Activated CD8-positive, alpha-beta memory T cell treated with anti-CD3 and anti-CD28 coated beads, Interleukin-2, amount 10 ng/mL, durations not matched to agents 7 days and 5 days (primary cell): ENCODE results near the gene MB21D2. TPM values are rescaled to one million over a fixed set of nuclear protein-coding genes. Genes with fewer than 3 reads are reported as not detected.

Source experiments
- ATAC-seq: fragments of 150-1000 bp; cut with Tn5 transposase; one replicate; pipeline ENCODE4 v1.10.0; 2021; ENCODE audit warnings: moderate library complexity
- CTCF ChIA-PET: fragments of 350-600 bp; sonication (Branson Sonifier 250); formaldehyde crosslinking; loops from one replicate; lab custom pipeline; 2021; ENCODE audit warnings: antibody characterized with exemption; lab: Charles Lee
- DNase-seq: peaks from one replicate; pipeline ENCODE4 v3.0.0-alpha.2; 2020
- H3K27ac Mint-ChIP-seq: one replicate; pipeline ENCODE4 v1.8.0; 2021; ENCODE audit warnings: mild to moderate bottlenecking, mixed read lengths
- H3K27me3 Mint-ChIP-seq: one replicate; pipeline ENCODE4 v1.8.0; 2021; ENCODE audit warnings: mixed read lengths
- H3K36me3 Mint-ChIP-seq: one replicate; pipeline ENCODE4 v1.8.0; 2021; ENCODE audit warnings: mild to moderate bottlenecking, mixed read lengths
- H3K4me1 Mint-ChIP-seq: one replicate; pipeline ENCODE4 v1.8.0; 2021; ENCODE audit warnings: mixed read lengths
- H3K4me3 Mint-ChIP-seq: one replicate; pipeline ENCODE4 v1.8.0; 2021; ENCODE audit warnings: mild to moderate bottlenecking, moderate library complexity, mixed read lengths
- H3K9me3 Mint-ChIP-seq: one replicate; pipeline ENCODE4 v1.8.0; 2022; ENCODE audit warnings: low read depth, mixed read lengths
- total RNA-seq, 2 experiments: library from RNA; stranded (reverse); gene quantifications; one replicate each; pipeline ENCODE4 v1.2.3, GENCODE V29; 2021

Gene MB21D2
- total RNA-seq, 2 experiments from 2014 or later, result 2.7 to 7.0 TPM

DNA sequence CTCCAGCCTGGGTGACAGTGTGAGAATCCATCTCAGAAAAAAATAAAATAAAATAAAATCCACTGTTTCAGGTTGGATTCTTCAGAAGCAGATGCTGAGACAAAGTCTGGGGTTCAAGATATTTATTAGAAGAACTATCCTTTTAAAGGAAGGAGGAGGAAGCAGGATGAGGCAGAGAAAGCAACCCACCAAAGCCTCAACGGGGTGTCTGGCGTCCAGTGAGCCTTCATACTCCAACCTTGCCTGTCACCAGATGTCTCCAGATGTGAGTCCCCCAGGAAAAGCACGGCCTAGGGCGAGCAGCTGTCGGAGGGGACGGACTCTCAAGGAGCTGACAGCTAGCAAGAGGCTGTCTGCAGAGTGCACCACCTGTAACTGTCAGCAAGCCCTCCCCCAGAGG lies 37.3 kb downstream of the MB21D2 start:
- Mint-ChIP-seq H3K4me3 (no peak overlapping the region), H3K9me3 (no peaks in the 10 kb centered on the region), H3K27me3 (no peaks in the 10 kb centered on the region), H3K4me1 (no peaks in the 10 kb centered on the region), H3K27ac (no peak overlapping the region), H3K36me3 (no peaks in the 10 kb centered on the region)
- DNase-seq (no peak), ATAC-seq (no peak)
- CTCF ChIA-PET, result no interaction called here

- no peaks in the 10 kb centered on the region for H3K4me1 Mint-ChIP-seq
Observed at GRCh38 chr3:192879346-192880031, 38.2 kb downstream of the MB21D2 start.

GRCh38 chr3:192875971-192876565 lies 41.6 kb downstream of the MB21D2 start:
- H3K27ac Mint-ChIP-seq, result no peak overlapping the region
- ATAC-seq (no peak), DNase-seq (no peak)
- H3K27me3 Mint-ChIP-seq, result peaks cover 6% of the 10 kb centered on the region
- no peaks in the 10 kb centered on the region for H3K4me1 Mint-ChIP-seq
- peaks cover 3% of the 10 kb centered on the region for H3K9me3 Mint-ChIP-seq
- no peak overlapping the region for H3K4me3 Mint-ChIP-seq
- H3K36me3 Mint-ChIP-seq, result no peaks in the 10 kb centered on the region
- CTCF ChIA-PET, result no interaction called here

More at GRCh38 chr3:192879346-192880031, 38.2 kb downstream of the MB21D2 start:
- no peak overlapping the region for H3K27ac Mint-ChIP-seq
- DNase-seq (no peak), ATAC-seq (no peak)
- H3K27me3 Mint-ChIP-seq, result peaks cover 2% of the 10 kb centered on the region
- no peaks in the 10 kb centered on the region for H3K36me3 Mint-ChIP-seq
- CTCF ChIA-PET, result no interaction called here
- H3K4me3 Mint-ChIP-seq, result no peak overlapping the region
- no peaks in the 10 kb centered on the region for H3K9me3 Mint-ChIP-seq

- no peak for DNase-seq
- ATAC-seq, result no peak
- Mint-ChIP-seq H3K27me3 (peaks cover 14% of the 10 kb centered on the region), H3K9me3 (peaks cover 3% of the 10 kb centered on the region), H3K36me3 (no peaks in the 10 kb centered on the region), H3K4me1 (no peaks in the 10 kb centered on the region), H3K4me3 (no peak overlapping the region), H3K27ac (no peak overlapping the region)
- CTCF ChIA-PET, result no interaction called here
Observed at GRCh38 chr3:192870822-192871221, 46.8 kb downstream of the MB21D2 start.

DNA sequence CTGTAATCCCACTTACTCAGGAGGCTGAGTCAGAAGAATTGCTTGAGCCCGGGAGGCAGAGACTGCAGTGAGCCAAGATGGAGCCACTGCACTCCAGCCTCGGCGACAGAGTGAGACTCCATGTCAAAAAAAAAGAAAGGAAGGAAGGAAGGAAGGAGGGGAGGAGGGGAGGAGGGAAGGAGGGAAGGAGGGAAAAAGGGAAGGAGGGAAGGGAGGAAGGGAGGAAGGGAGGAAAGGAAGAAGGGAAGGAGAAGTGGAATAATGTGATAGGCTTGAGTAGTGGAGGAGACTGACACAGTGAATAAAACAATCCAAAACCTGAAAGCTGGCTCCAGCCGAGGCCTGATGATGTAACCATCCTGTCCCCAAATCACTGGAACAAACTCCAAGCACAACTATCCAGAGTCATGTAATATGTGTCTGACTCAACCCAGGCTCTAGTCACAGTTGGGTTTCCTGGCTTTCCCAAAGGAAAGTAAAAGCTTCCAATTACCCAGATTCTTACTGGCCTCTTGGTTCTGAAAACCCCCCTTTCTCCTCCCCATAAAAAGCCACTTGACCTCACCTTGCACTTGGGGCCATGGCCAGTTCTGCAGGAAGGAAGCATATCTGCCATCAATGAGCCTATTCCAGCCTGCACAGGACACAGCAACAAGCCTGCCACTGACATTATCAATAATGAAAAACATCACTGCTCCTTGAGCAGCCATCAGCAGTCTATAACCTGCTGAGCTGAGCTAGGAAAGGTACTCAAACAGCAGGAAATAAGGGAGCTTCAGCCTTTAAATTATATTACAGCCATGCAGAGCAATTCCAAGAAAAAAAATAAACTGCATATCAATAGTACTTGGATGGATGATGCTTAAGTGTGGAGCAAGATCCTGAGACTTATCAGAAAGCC lies 48.3 kb downstream of the MB21D2 start:
- no peak for ATAC-seq
- CTCF ChIA-PET, result no interaction called here
- H3K4me1 Mint-ChIP-seq, result no peaks in the 10 kb centered on the region

DNA sequence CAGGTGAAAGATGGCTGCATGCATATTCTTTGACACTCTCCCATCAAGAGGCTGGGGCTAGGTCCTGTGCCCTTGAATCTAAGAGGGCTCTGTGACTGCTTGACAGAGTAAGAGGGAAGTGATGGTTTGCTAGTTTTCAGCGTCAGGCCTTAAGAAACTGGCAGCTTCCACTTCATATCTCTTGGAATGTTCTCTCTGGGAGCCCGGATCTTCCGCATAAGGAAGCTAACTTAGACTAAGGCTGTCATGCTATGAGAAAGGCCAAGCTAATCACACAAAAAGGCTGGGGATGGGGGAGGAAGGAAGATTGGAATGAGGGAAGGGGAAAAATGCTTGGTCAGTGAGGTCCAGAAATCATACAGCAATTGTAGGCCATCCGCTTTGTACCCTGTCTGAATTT lies 50.0 kb downstream of the MB21D2 start:
- peaks cover 2% of the 10 kb centered on the region for H3K9me3 Mint-ChIP-seq
- DNase-seq, result no peak
- H3K4me3 Mint-ChIP-seq, result no peak overlapping the region
- H3K27me3 Mint-ChIP-seq, result peaks cover 9% of the 10 kb centered on the region
- H3K36me3 Mint-ChIP-seq, result no peaks in the 10 kb centered on the region
- CTCF ChIA-PET, result no interaction called here
- no peaks in the 10 kb centered on the region for H3K4me1 Mint-ChIP-seq
- H3K27ac Mint-ChIP-seq, result no peak overlapping the region
- ATAC-seq, result no peak

More for the DNA sequence above, 48.3 kb downstream of the MB21D2 start:
- Mint-ChIP-seq H3K9me3 (peaks cover 3% of the 10 kb centered on the region), H3K36me3 (no peaks in the 10 kb centered on the region), H3K27me3 (peaks cover 11% of the 10 kb centered on the region), H3K4me3 (no peak overlapping the region), H3K27ac (no peak overlapping the region)
- no peak for DNase-seq

GRCh38 chr3:192866804-192867203 lies 50.9 kb downstream of the MB21D2 start:
- no peak for ATAC-seq
- no peak for DNase-seq
- Mint-ChIP-seq H3K27ac (no peak overlapping the region), H3K4me3 (no peak overlapping the region), H3K36me3 (no peaks in the 10 kb centered on the region), H3K4me1 (peaks cover 3% of the 10 kb centered on the region), H3K27me3 (peaks cover 10% of the 10 kb centered on the region), H3K9me3 (no peaks in the 10 kb centered on the region)
- CTCF ChIA-PET, result no interaction called here

DNA sequence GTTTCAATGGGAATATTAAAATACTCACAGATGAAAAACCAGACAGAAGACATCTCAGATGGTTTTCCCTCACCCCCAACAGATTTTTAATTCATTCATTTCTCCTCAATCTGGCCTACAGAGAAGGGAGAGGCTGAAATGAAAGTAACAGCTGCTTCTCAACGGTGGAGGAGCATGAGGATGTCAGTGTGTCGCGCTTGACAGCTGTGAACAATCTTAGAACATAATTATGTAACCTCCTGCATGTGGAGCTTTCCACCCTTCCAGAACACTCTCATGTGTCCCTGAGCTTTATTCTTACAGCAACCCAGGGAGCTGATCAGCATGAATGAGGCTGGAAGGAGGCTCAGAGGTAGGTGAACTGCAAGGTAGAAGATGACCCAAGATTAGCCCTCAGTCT lies 52.7 kb downstream of the MB21D2 start:
- Mint-ChIP-seq H3K27ac (no peak overlapping the region), H3K36me3 (no peaks in the 10 kb centered on the region), H3K9me3 (no peaks in the 10 kb centered on the region), H3K4me3 (no peak overlapping the region), H3K27me3 (peaks cover 12% of the 10 kb centered on the region), H3K4me1 (peaks cover 6% of the 10 kb centered on the region)
- no peak for ATAC-seq
- CTCF ChIA-PET, result no interaction called here
- DNase-seq, result no peak

DNA sequence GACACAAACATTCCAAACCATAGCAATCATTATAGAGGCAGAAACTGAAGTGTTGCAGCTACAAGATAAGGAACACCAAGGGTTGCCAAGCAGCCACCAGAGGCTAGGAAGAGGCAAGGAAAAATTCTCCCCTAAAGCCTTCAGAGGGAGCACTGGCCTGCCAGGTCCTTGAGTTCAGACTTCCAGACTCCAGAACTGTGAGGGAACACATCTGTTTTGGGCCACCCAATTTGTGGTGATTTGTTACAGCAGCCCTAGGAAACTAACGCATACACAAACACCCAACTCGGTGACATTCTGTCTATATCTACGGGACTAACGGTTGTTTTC lies 54.6 kb downstream of the MB21D2 start:
- Mint-ChIP-seq H3K27me3 (peaks cover 19% of the 10 kb centered on the region), H3K27ac (no peak overlapping the region), H3K36me3 (no peaks in the 10 kb centered on the region), H3K9me3 (no peaks in the 10 kb centered on the region), H3K4me1 (peaks cover 6% of the 10 kb centered on the region), H3K4me3 (no peak overlapping the region)
- CTCF ChIA-PET, result no interaction called here
- no peak for DNase-seq
- no peak for ATAC-seq

DNA sequence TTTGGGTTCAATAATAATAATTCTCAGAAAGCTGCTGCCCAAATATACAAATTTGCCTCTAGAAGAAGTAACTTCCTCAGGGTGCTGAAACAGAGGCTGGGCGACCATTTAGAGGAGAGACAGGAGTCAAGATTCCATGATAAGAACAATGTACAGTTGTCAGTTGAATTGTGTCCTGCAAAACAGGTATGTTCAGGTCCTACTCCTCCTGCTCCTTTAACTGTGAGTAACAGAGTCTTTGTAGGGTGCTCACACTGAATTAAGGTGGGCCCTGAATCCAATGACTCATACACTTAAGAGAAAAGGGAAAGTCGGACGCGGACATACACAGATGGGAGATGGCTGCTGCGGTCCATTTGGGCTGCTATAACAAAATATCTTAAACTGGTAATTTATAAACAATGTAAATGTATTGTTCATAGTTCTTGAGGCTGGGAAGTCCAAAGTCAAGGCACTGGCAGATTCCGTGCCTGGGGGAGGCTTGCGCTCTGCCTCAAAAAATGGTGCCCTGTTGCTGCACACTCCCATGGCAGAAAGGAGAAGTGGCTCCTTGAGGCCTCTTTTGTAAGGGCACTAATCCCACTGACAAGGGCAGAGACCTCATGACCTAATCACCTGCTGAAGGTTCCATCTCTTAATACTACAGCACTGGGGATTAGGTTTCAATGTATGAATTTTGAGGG lies 55.1 kb downstream of the MB21D2 start:
- CTCF ChIA-PET, result interaction anchor here (0.6 kb wide), 1 partner anchor 388 kb away, joined by 3 read pairs; no protein-coding TSS in a partner anchor
- no peak for ATAC-seq

DNA sequence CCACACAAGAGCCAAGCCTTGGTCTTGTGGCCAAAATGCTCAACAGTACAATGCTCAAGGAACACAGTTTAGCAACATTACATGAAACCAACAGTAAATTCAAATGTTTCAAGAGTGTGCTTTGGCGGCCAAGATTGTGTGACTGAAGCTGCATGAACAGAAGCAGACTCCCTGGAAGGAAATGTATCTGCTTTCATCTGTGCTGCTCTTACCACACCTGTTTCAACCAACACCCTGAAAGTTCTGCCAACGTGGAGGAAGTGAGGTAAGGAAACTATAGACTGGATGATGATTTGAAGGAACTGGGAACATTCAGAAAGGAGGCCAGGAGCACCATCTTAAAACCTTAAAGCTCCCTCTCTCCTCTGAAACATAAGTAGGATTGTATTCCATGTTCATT lies 55.7 kb downstream of the MB21D2 start:
- H3K9me3 Mint-ChIP-seq, result no peaks in the 10 kb centered on the region
- DNase-seq, result no peak
- H3K27ac Mint-ChIP-seq, result no peak overlapping the region
- no peak overlapping the region for H3K4me3 Mint-ChIP-seq
- ATAC-seq, result no peak
- CTCF ChIA-PET, result interaction anchor here (0.6 kb wide), 1 partner anchor 387 kb away, joined by 3 read pairs; no protein-coding TSS in a partner anchor
- no peaks in the 10 kb centered on the region for H3K36me3 Mint-ChIP-seq
- peaks cover 6% of the 10 kb centered on the region for H3K4me1 Mint-ChIP-seq
- H3K27me3 Mint-ChIP-seq, result peaks cover 19% of the 10 kb centered on the region

More for the DNA sequence above, 55.1 kb downstream of the MB21D2 start:
- no peaks in the 10 kb centered on the region for H3K9me3 Mint-ChIP-seq
- H3K4me3 Mint-ChIP-seq, result no peak overlapping the region
- H3K4me1 Mint-ChIP-seq, result peaks cover 6% of the 10 kb centered on the region
- no peak for DNase-seq
- H3K36me3 Mint-ChIP-seq, result no peaks in the 10 kb centered on the region
- H3K27ac Mint-ChIP-seq, result no peak overlapping the region
- H3K27me3 Mint-ChIP-seq, result peaks cover 16% of the 10 kb centered on the region

DNA sequence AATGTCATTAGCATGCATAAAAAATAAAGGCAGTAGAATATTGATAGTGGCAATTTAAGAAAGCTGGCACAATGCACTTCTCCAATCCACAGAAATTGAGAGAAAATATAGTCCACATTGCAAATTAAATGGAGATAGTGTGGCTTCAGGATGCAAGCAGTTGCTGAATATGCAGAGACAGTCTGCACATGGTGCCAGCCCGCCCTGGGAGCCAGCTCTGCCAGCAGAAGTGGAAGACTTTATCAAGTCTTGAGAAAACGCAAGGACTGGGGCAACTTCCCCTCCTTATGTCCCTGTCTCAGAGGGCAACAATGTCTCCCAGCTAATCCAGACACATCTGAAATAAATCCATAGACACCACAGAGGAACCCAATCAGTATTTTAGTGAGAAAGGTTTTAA lies 57.2 kb downstream of the MB21D2 start:
- Mint-ChIP-seq H3K27ac (no peak overlapping the region), H3K4me3 (no peak overlapping the region), H3K36me3 (no peaks in the 10 kb centered on the region), H3K27me3 (peaks cover 19% of the 10 kb centered on the region), H3K9me3 (no peaks in the 10 kb centered on the region), H3K4me1 (peaks cover 8% of the 10 kb centered on the region)
- DNase-seq (no peak), ATAC-seq (no peak)
- CTCF ChIA-PET, result no interaction called here

DNA sequence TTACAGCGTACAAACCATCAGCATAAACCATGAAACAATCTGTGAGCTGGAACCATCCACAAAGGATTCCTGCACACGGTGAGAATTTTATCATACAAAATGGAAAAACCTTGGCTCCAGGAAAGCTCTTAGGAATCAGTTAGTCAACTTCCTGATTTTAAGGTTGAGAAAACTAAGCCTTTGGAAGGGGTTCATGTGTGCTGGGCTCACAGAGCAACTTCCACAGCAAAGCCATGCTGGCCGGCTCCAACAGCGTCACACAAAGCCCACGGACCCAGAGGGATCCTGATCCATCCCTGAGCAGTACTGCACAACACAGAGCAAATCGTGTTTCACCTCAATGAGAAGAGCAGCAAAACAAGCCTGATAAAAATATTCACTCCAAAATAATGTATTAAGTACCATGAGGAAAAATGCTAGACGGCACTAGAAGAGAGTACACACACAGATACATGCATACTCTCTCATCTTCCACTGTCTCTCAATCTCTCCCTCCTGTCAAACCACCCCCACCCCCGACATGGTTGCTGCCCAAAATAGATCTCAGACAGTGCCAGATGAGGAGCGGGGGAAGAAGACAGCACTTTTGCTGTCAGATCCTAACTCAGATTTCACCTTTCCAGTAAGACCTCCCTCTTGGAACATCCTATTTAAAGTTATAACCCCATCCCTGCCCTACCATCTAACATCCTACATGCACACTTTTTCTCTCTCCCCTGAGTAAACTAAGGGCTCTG lies 58.6 kb downstream of the MB21D2 start:
- Mint-ChIP-seq H3K9me3 (no peaks in the 10 kb centered on the region), H3K4me1 (peaks cover 9% of the 10 kb centered on the region), H3K27me3 (peaks cover 19% of the 10 kb centered on the region), H3K4me3 (no peak overlapping the region), H3K27ac (no peak overlapping the region), H3K36me3 (no peaks in the 10 kb centered on the region)
- DNase-seq (no peak), ATAC-seq (no peak)
- CTCF ChIA-PET, result no interaction called here
